Activated CD4-positive, alpha-beta T cell treated with anti-CD3 and anti-CD28 coated beads for 4 hours (primary cell): ENCODE measurements around the gene RSAD1.

Source experiments
- DNase-seq, 2 donors: peaks; one replicate each; pipeline ENCODE4 v3.0.0-alpha.2; 2020

The RSAD1 gene

DNA sequence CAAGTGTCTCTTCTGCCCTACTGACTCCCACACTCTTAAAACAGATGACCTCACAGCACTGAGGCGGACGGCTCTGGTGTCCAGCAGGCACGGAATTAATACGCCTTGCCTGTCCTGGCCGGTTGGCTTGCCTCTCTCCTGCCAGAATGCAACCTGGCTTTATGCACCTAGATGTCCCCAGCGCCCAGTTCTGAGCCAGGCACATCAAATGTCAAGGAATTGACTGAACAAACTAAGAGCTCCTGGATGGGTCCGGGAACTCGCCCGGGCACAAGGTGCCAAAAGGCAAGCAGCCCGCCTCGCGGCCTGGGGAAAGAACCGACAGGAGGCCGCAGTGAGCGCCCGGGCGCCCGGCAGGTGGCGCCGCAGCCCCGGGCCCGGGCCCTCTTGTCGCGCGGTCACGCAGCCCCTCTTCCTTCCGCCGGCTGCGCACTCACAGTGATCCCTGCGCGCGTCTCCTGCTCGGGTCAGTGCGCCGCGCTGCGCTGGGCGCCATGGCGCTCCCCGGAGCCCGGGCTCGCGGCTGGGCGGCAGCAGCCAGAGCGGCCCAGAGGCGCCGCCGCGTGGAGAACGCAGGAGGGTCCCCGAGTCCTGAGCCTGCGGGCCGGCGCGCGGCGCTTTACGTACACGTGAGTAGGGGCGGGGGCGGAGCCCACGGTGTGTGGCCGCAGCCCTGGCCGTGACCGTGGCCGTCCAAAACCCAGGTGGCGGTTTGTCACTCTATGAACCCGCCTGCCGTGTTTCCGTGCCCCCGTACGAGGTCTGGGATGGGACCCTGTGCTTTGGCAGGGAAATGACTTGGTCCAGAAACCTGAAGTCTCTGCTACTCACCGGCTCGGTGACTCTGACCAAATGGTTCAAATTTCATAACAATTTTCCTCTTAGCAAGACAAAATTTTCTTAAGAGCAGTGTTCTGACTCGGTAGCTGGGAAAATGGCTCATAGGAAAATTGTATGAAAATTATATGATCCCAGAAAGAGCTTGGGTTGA, at the start of gene RSAD1:
Gene RSAD1, plus strand, starts transcription at position 470 of the 991 bp plus-strand sequence. Its CDS starts 25 bp downstream, at position 495.
- DNase-seq: peak; percentile 78 to 84

DNA sequence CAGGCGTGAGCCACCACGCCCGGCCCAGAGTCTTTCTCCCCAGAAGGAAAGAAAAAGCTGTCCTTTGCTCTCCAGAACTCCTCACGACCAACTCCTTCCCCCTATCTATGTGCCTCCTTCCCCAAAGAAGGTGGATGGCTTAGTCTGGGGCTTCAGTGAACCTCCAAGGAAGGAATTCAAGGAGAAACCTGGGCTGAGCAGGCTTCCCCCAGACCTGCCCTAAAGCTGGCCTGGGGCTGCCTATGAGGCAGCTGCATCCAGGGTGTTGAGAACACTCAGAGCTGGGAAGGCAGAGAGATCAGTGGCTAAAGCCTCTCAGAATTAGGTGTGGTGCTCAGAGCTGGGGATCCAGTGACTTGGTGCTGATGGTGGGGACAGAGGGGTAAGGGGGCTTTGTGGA, 48.9 kb upstream of the RSAD1 start:
- DNase-seq: no peak

DNA sequence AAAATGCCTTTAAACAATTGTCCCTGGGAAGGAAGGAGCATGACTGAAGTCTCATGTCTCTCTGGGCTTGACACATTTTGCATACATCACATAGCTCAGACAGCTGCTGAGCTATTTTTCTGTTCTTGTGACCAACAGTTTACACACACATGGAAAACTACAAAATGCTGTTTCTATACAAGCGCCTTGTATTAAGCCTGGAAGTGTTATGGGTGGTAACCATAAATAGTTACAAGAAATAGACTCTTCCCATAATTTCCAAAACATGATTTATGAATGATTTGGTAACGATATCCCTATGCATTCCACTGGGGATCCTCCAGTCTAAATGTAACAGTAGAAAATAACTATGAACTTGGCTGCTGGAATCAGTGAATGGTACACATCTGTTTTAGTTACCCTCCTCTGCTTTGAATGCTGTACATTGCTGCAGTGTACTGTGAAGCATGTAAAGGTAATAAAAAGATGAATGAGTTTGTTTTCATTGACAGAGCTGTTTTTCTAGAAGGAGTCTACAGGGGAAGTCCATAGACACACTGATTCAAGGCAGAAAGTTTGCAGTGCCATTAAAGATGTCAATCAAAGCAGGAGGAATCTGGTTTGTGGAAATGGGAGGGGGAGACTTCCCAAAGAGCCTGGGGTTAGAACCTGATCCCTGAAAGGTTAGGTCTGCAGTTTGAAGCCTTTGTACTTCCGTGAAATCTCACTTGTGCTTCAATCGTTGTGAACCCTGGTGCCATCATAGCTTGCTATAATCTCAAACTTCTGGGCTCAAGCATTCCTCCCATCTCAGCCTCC, 47.6 kb upstream of the RSAD1 start:
- DNase-seq: no peak

DNA sequence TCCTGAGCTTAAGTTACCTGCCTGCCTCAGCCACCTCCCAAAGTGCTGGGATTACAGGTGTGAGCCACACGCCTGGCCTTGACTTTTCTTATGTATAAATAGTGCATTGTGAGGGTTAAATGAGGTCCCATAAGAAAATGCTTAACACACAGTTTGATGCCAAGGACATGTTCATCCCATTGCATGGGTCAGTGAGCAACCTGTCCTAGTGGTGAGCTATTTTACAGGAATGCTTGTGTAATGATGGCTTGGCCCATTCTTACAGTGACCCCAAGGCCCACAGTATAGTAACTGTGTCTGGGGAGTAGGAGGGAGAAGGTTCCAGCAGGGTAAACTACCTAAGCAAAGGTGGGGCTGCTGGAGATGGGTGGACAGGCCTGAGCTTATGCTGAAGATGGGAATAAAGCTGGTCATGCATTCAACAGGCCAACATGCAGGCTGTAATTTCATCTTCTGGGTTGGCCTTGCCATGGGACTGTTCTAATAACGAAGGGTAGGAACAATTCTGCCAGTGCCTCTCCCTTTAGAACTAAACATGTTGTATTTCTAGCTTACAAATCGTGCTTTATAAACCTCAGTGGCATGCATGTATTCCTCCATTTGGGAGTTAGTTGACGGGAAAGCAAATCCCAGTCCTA, 46.4 kb upstream of the RSAD1 start:
- no peak for DNase-seq

DNA sequence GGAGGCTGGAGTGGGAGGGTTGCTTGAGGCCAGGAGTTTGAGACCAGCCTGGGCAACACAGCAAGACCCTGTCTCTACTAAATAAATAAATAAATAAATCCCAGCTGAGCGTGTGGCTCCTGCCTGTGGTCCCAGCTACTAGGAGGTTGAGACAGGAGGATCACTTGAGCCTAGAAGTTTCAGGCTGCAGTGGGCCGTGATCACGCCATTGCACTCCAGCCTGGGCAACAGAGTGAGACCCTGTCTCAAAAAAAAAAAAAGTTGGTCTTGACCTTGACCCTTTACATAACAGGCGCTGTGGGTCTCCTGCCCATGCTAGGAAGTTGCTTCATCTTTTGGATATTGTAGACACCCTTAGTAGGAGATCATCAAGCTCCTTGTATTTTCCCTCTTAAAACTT, 41.3 kb upstream of the RSAD1 start:
- no peak for DNase-seq

DNA sequence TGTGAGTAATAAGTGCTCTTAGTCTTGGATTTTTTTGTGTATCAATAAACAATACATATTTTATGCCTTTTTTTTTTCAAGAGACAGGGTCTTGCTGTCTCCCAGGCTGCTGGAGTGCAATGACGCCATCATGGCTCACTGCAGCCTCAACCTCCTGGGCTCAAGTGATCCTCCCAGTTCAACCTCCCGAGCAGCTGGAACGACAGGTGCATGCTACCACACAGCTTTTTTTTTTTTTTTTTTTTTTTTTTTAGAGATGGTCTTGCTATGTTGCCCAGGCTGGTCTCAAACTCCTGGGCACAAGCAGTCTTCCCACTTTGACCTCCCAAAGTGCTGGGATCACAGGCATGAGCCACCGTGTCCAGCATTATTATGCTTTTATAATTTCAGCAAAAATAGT, 39.7 kb upstream of the RSAD1 start:
- no peak for DNase-seq

DNA sequence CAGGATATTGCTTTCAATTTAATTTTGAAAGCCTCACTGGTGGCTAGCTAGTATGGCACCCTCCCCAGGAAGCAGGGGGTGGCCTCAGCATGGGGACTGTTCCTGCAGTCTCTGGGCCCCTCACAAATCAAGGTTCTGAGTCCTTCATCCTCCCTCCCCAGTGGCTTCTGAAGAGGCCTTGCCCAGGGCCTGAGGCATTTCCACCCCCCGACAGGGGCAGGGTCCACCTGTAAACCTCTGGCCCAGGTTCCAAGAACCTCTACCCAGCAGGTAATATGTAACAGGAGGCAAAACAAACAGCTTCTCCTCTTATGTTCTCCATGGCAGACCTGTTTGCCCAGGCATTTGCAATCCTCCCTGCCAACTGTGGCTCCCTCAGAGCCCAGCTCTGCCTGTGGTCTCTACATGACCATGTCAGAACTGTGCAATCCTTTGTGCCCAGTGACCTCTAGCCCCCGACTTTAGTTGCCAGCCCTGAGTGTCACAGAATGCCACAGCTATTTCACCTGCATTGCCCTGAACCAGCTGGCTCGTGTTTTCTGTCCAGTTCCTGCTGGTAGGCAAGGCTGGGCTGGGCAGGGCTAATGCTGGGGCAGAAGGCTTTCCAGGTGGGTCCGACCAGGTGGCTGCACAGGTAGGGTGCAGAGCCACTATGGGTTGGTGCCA, 38.4 kb upstream of the RSAD1 start:
- no peak for DNase-seq

DNA sequence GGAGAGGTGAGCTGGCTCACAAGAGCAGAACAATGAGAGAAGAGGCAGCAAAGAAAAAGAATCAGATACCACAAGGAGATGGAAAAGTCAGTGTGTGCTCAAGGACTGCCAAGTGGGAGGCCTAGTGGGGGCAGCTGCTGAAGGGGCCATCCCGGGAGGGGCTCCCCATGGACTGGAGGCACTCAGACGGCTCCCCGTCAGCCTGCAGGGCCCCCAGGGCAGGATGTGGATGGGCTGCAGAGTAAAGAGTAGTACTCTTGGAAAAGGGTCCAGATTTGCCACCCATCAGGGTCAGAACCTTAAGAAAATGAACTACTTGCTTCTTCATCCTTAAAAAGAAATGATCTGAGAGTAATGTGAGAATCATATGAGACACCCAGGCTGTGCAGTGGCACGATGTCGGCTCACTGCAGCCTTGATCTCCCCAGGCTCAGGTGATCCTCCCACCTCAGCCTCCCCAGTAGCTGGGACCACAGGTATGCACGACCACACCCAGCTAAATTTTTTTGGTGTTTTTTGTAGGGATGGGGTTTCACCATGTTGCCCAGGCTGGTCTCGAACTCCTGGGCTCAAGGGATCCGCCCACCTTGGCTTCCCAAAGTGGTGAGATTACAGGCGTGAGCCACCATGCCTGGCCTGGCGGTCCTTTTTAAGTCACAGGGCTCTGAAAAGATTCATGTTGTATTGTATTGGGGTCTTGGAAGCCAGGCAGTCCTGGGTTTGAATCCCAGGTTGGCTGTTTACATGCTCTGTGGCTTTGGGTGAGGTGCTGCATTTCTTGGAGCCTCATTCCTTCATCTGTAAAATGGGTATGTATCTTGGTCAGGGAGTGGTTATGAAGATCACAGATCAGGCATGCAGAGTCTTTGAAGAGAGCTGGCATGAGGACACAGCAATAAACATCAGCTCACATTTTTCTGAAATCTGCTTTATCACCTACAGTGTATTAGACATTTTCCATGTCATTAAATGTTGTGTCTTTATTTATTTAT, 37.5 kb upstream of the RSAD1 start:
- DNase-seq: no peak

DNA sequence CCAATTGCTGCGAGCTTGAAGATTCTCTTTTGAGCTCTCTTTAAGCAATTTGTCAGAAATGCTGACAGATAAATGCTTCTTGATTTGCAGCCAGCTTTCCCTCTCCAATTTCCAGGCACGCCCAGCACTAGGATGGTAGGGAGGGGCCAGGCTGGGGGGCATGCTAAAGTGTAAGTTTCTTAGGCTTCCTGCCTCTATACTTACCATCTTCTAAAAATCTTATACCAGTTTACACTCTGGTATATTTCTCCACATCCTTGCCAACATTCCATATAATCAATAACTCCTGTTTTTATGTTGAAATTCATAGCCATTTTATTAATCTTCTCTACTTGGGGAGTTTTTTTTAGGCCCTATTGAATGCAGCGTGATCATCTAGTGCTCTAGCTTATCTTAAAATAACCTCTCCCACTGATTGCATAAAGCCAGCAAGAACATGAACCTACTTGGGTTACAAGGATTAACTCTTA, 35.1 kb upstream of the RSAD1 start:
- no peak for DNase-seq

DNA sequence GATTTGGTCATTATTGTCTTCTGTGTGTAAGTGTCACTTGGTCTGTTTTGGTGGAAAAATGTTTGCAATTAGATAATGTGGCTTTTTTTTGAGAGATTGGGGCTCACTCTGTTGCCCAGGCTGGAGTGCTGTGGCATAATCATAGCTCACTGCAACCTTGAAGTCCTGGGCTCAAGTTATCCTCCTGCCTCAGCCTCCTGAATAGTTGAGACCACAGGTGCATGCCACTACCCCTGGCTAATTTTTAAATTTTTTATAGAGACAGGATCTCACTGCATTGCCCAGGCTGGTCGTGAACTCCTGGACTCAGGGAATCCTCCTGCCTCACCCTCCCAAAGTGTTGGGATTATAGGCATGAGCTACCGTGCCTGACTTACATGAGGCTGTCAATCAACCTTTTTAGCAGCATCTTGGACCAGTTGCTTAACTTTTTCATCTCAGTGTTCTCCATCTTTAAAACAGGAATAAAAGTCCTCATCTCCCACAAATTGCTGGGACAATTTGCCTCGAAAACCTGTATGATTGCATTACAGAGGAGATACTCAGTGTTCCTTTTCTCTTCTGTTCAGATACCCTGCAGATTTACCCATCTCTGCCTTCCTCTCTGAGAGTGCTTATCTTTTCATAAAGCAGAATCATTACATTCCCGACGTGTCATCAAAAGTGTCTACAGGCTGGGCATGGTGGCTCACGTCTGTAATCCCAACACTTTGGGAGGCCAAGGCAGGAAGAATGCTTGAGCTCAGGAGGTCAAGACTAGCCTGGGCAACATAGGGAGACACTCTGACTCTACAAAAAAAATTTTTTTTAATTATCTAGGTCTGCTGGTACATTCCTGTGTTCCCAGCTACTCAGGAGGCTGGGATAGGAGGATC, 33.6 kb upstream of the RSAD1 start:
- no peak for DNase-seq

DNA sequence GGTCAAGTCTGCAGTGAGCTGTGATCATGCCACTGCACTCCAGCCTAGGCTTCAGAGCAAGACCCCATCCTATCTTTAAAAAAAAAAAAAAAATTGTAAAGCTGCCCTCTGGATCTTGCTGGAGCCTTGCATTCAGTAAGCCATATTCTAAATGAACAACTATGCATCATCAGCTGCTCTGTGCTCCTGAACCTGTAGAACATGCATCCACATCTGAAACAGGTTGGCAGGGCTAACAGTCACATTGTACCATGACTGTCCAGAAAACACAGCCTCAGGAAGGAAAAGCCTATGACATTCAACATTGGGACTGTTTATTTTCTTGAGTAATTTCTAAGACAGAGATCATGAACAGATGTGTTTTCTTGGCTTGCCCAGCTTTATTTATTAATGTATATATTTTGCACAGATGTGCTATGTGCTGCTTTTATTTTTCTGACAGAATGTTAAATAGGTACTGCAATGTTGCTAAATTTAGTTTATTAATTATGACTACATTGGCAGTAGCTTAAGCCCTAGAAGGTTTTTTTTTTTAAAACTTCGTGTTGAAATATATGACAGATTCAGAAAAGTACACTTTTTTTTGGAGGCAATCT, 32.8 kb upstream of the RSAD1 start:
- no peak for DNase-seq

DNA sequence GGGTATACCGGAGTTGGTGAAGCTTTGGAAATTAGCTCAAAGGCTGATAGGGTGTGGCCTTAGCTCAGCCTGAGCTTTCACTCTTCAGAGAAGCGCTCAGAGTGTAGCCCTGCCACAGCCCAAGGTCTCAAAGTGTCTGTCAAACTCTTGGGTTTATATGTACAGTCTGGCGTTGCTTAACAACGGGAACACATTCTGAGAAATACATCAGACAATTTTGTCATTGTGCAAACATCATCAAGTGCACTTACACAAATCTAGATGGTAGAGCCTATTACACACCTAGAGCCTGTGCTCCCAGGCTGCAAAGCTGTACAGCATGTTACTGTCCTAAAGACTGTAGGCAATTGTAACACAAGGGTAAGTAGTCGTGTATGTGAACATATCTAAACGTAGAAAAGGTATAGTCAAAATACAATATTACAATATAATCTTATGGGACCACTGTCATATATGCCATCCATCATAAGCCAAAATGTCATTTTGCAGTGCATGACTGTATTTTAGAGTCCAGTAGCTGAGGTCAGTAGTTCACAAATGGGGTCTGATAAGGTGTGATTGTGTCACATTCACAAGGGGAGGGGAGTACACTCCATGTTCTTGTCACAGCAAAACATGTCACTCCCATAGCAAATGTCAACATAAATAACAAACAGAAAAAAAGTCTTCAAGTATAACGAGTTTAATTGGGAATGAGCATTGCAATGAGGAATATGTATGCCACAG, 30.6 kb upstream of the RSAD1 start:
- DNase-seq: no peak

DNA sequence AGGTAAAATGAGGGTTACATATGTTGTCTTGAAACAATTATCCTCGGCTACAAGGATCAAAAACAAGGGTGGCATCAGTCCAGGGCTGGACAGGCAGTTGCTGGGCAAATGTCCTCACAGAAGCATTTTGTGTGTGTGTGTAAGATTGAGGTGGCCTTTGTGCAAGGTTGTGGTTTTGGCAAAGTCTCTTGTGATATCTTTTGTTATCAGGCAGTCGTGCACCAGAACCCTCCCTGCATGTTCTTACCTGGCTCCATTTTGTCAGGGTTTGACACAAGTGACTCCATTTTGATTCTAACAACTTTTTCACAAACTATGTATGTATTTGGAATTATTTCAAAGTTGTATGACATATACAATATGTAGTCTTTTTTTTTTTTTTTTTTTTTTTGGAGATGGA, 30.0 kb upstream of the RSAD1 start:
- DNase-seq: no peak

DNA sequence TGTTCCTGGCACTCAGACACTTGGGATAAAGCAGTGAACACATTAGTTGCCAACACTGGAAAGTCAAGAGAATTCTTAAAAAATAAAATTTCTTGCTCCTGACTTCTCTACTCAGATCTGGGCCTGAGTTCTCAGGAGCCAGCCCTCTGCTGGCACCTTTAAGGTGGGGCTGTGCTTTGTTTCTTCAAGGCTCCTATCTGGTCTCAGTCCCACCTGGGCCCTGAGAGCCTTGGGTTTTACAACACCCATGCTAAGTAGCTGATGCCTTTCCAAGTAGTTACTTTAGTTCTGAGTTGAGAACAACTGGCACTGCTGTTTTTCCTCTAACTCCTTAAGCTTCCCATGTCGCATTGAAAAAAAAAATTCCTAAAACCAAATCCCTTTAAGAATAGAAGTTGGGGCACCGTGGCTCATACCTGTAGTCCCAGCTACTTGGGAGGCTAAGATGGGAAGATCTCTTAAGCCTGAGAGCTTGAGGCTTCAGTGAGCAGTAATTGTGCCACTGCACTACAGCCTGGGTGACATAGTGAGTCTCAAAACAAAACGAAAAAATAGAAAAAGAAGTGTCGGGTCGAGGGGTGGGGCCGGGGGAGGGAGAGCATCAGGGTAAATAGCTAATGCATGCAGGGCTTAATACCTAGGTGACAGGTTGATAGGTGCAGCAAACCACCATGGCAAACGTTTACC, 26.6 kb upstream of the RSAD1 start:
- DNase-seq: no peak

DNA sequence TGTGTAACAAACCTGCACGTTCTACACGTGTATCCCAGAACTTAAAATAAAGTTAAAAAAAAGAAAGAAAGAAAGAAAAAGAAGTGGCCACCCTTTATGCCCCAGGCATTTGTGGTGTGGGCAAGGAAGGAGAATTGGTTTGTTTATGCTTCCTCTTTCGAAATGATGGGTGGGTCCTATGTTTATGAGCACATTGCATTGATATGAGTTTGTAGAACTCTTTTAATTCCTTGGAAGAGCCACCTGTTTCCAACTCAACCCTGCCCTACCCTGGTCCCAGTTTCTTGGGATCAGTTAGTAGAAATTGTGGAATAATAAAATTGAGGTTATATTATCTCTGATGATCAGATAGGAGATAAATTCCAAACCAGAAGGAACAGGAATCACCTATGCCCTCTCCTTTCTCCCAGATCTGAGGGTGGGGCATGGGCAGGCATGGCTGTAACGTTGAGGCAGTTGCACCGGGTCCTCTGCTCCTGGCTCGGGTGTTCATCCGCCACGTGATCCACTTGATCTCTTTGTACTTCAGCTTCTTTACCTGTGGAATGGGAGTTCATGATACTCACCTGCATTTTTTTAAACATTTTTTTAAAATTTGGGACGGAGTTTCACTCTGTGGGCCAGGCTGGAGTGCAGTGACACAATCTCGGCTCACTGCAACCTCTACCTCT, 25.9 kb upstream of the RSAD1 start:
- DNase-seq: no peak

DNA sequence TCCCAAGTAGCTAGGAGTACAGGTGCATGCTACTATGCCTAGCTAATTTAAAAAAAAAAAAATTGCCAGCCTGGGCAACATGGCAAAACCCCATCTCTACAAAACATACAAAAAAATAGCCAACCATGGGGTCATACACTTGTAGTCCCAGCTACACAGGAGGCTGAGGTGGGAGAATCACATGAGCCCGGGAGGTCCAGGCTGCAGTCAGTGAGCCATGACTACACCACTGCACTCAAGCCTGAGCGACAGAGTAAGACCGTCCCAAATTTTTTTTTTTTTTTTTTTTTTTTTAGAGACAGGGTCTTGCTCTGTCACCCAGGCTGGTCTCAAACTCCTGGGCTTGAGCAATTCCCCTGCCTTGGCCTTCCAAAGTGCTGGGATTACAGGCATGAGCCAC, 24.8 kb upstream of the RSAD1 start:
- no peak for DNase-seq

DNA sequence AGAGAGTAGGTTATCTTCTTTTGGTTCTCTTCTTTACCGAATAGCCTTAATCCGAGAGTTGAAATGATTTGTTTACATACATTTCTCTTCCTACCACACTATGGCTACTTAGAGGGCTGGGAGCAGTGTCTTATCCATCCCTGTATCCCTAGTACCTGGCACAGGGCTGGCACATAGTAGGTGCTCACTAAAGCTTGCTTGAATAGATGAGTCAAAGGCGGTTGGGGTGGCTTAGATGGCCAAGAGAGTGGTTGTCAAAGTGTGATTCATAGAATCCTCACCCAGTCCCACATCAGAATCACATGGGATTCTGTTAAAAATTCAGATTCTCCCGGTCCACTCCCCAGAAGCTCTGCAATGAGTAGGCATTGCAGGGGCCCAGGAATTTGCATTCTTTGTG, 21.0 kb upstream of the RSAD1 start:
- no peak for DNase-seq

DNA sequence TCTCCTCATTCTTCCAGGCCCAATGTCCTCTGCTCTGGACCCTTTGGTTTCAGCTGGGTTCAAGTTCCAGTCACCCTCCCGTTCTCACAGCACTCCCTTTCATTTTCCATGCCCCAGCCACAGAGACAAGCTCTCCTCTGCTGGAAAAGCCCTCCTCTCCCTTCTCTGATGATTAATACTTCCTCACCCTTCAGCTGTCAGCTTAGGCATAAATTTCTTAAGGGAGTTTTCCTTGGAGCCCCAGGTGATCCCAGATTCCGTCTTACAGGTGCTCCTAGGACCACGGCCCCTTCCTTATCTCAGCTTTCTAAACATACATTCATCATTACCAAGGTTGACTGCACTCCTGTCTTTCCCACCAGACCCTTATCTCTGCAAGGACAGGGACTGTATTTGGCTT, 20.4 kb upstream of the RSAD1 start:
- DNase-seq: no peak
